Measurements from ENCODE around the gene WFIKKN2. TPM values are rescaled to one million over a fixed set of nuclear protein-coding genes. Genes with fewer than 3 reads are reported as not detected.

WFIKKN2 gene
- total and polyA plus RNA-seq, 7 donors: 0.09 to 3.4 (median 0.32) TPM

- TF ChIP-seq CTCF (IDR thresholded peaks at IDR 0.05): no peak
- H3K9me3 ChIP-seq: no peaks in the 10 kb centered on the region
- H3K27me3 ChIP-seq (ENCODE audit: insufficient read depth in 3 of 3, low read length in 2 of 3): no peaks in the 10 kb centered on the region
- H3K36me3 ChIP-seq (ENCODE audit: insufficient read depth in 1 of 2, low read depth in 1 of 2): no peaks in the 10 kb centered on the region
- WGBS, 3 donors: 44 to 63% (median 49%) methylated on average over 11 of the region's 11 CpGs
- ATAC-seq (no peak), DNase-seq (no peak)
- no peak overlapping the region for H3K27ac ChIP-seq
- no peak overlapping the region for H3K4me3 ChIP-seq
- peaks cover 4% of the 10 kb centered on the region for H3K4me1 ChIP-seq
- intact Hi-C loops (cut with DNase I): loop anchor here (10.0 kb wide), 1 partner anchor 347 kb away; no protein-coding TSS in a partner anchor
These were observed 3.9 kb upstream of the WFIKKN2 start for GRCh38 chr17:50831471-50831928.

- Histone ChIP-seq H3K4me3 (no peak overlapping the region), H3K9me3 (no peaks in the 10 kb centered on the region), H3K27ac (no peak overlapping the region), H3K36me3 (ENCODE audit: insufficient read depth in 1 of 2, low read depth in 1 of 2) (no peaks in the 10 kb centered on the region), H3K27me3 (ENCODE audit: insufficient read depth in 3 of 3, low read length in 2 of 3) (no peaks in the 10 kb centered on the region), H3K4me1 (peaks cover 4% of the 10 kb centered on the region)
- intact Hi-C loops (cut with DNase I): loop anchor here (10.0 kb wide), 1 partner anchor 348 kb away; no protein-coding TSS in a partner anchor
- WGBS, 3 donors: 88 to 94% (median 89%) methylated on average over 12 of the region's 12 CpGs
- ATAC-seq (no peak), DNase-seq (no peak)
- no peak for TF ChIP-seq CTCF (IDR thresholded peaks at IDR 0.05)
These were observed 3.0 kb upstream of the WFIKKN2 start for GRCh38 chr17:50832267-50832863.

GRCh38 chr17:50832864-50833381 is 2.5 kb upstream of the WFIKKN2 start:
- Histone ChIP-seq H3K27ac (no peak overlapping the region), H3K4me1 (peaks cover 4% of the 10 kb centered on the region), H3K27me3 (ENCODE audit: insufficient read depth in 3 of 3, low read length in 2 of 3) (no peaks in the 10 kb centered on the region), H3K36me3 (ENCODE audit: insufficient read depth in 1 of 2, low read depth in 1 of 2) (no peaks in the 10 kb centered on the region), H3K9me3 (no peaks in the 10 kb centered on the region), H3K4me3 (no peak overlapping the region)
- whole genome bisulfite sequencing, 3 donors: 81 to 87% (median 82%) methylated on average over 13 of the region's 13 CpGs
- DNase-seq (no peak), ATAC-seq (no peak)
- TF ChIP-seq CTCF (IDR thresholded peaks at IDR 0.05): no peak
- intact Hi-C loops (cut with DNase I): loop anchor here (10.0 kb wide), 1 partner anchor 348 kb away; no protein-coding TSS in a partner anchor

GRCh38 chr17:50833510-50834428 is 1.6 kb upstream of the WFIKKN2 start:
- no peak overlapping the region for H3K27ac ChIP-seq
- no peak for DNase-seq
- intact Hi-C loops (cut with DNase I): loop anchor here (10.0 kb wide), 1 partner anchor 349 kb away; no protein-coding TSS in a partner anchor
- WGBS, 3 donors: 86 to 89% (median 86%) methylated on average over 38 of the region's 38 CpGs
- H3K4me3 ChIP-seq: no peak overlapping the region
- H3K9me3 ChIP-seq: no peaks in the 10 kb centered on the region
- TF ChIP-seq CTCF (IDR thresholded peaks at IDR 0.05): no peak
- H3K4me1 ChIP-seq: peaks cover 4% of the 10 kb centered on the region
- no peaks in the 10 kb centered on the region for H3K27me3 ChIP-seq (ENCODE audit: insufficient read depth in 3 of 3, low read length in 2 of 3)
- no peak for ATAC-seq
- no peaks in the 10 kb centered on the region for H3K36me3 ChIP-seq (ENCODE audit: insufficient read depth in 1 of 2, low read depth in 1 of 2)

Data from psoas muscle (tissue), 8 donors.